IPS-15b (cell line): Measurements from ENCODE around the gene TLK2.
"Not testable (repeated sequence)": the region's sequence is repeated elsewhere in the genome, so short reads cannot be mapped to it uniquely, and the experiment has no call there.

Experiments
- H3K27me3 ChIP-seq: one replicate; pipeline ENCODE4 v1.6.1; 2013; ENCODE audit warnings: low read length; ENCODE audit not compliant: control insufficient read depth, insufficient read depth
- H3K36me3 ChIP-seq: one replicate; pipeline ENCODE4 v1.6.1; 2013; ENCODE audit warnings: low read length; ENCODE audit not compliant: control insufficient read depth, insufficient read depth
- H3K4me1 ChIP-seq: one replicate; pipeline ENCODE4 v1.6.1; 2013; ENCODE audit warnings: mild to moderate bottlenecking, low read length; ENCODE audit not compliant: control insufficient read depth, insufficient read depth
- H3K4me3 ChIP-seq: one replicate; pipeline ENCODE4 v1.5.1; 2013; ENCODE audit warnings: low read depth, low read length
- H3K9ac ChIP-seq: one replicate; pipeline ENCODE4 v1.6.1; 2013; ENCODE audit warnings: low read depth, mild to moderate bottlenecking, low read length
- H3K9me3 ChIP-seq: one replicate; pipeline ENCODE4 v1.6.1; 2013; ENCODE audit warnings: mild to moderate bottlenecking, low read length; ENCODE audit not compliant: control insufficient read depth, insufficient read depth

TLK2 gene

DNA sequence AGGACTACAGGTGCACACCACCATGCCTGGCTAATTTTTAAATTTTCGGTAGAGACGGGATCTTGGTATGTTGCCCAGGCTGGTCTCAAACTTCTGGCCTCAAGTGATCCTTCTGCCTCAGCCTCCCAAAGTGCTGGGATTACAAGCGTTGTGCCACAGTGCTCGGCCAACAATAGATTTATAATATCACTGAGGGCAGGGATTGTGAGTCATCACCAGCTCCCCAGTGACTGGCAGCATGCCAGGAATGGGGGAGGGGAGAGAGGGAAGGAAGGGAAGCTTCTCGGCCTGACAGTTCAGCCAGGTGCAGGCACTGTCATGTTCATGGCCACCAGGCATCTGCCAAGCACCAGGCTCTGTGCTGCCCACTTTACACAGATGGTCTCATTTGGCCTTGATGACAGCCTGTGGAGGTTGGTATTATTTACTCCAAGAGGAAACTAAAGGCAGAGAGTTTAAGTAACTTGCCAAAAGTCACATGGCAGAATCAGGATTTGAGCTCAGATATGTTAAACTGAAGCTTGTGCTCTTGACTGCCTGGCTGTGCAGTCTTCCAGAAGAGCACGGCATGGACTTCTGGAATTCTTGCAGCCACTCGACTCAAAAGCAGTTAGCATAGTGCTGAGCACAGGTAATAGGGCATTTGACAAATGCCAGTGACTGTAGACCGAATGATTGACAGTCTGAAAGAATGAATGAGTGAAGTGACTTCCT, 7.8 kb upstream of the TLK2 start:
- not testable (repeated sequence) for H3K9me3 ChIP-seq, H3K9ac ChIP-seq, H3K36me3 ChIP-seq, H3K4me1 ChIP-seq, H3K4me3 ChIP-seq, H3K27me3 ChIP-seq

DNA sequence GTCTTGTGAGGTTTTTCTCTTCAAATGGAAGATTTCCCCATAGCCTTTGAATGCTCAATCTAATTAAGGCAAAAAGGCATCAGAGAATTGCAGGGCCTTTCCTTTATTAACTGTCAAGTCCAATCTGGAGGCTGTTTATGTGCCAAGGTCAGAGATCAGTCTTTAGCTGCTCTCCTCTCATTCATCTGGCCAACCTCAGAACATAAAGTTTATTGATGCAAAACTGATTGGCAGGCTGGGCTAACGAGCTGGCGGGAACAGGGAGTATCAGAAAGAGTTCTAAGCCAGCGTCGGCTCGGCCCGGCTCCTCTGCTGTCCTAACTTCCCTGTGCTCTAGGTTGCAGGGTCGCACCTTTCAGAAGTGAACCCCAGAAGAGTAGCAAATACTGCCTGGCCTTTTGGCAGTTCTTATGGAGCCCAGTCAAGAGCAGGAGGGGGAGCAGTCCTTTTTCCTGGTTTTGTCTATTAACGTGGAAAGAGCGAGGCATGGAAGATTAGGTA, 7.2 kb upstream of the TLK2 start:
- H3K36me3 ChIP-seq, H3K9me3 ChIP-seq, H3K9ac ChIP-seq, H3K27me3 ChIP-seq, H3K4me3 ChIP-seq, H3K4me1 ChIP-seq: not testable (repeated sequence)

DNA sequence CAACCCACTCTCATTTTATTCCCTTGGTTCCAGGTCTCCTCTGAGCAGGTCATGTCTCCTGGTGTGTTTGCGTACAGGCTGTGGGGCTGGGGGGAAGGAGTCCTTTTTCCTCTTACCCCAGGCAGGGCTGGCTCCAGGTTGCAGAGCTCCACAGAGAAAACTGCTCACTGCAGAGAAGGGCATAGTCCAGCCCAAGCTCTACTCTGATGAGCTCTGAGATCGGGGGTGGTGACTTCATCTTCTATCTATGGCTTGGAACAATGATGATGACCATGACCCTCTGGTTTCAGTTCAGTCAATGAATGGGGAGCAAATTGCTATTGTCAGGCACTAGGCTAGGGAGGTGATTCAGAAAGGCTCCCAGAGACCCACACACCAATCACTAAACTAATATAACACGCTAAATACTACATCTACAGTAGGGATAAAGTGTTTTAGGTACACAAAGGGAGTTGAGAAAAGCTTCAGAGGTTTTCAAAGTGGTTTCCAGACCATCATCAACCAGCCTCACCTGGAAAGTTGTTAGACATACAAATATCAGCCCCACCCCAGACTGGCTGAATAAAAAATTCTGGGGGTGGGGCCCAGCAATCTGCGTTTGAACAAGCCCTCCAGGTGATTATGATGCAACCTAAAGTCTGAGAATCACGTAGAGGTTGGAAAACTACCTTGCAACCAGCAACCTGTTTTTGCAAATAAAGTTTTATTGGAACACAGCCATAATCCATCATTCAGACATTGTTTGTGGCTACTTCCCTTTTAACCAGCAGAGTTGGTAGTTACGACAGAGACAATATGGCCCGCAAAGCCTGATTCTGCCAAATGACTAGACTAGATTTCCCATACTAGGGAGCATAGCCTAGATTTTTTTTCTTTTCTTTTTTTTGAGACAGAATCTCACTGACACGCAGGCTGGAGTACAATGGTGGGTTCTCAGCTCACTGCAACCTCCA, 5.3 kb upstream of the TLK2 start:
- H3K27me3 ChIP-seq, H3K9me3 ChIP-seq, H3K9ac ChIP-seq, H3K4me3 ChIP-seq, H3K36me3 ChIP-seq, H3K4me1 ChIP-seq: not testable (repeated sequence)

DNA sequence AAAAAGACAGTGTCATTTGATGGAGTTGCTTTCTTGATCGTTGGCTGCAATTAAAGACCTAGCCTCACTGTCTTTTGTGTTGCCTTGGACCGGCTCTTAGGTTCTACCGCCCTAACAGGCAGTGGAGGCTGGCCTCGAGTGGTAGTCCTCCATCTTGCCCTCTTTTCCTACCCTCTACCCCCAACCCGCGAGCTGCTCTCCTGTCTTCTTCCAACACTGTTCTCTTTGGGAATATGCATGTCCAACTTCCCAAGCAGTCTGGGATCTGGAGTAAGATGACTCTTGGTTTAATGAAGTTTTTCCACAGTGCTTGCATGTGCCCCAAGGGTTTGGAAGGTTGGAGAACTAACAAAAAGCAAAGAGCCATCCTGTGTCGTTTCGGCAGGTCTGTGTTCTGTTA, 1.5 kb upstream of the TLK2 start:
- H3K4me3 ChIP-seq = peak overlapping the region; percentile 50
- not testable (repeated sequence) for H3K36me3 ChIP-seq, H3K9ac ChIP-seq, H3K4me1 ChIP-seq, H3K27me3 ChIP-seq, H3K9me3 ChIP-seq

DNA sequence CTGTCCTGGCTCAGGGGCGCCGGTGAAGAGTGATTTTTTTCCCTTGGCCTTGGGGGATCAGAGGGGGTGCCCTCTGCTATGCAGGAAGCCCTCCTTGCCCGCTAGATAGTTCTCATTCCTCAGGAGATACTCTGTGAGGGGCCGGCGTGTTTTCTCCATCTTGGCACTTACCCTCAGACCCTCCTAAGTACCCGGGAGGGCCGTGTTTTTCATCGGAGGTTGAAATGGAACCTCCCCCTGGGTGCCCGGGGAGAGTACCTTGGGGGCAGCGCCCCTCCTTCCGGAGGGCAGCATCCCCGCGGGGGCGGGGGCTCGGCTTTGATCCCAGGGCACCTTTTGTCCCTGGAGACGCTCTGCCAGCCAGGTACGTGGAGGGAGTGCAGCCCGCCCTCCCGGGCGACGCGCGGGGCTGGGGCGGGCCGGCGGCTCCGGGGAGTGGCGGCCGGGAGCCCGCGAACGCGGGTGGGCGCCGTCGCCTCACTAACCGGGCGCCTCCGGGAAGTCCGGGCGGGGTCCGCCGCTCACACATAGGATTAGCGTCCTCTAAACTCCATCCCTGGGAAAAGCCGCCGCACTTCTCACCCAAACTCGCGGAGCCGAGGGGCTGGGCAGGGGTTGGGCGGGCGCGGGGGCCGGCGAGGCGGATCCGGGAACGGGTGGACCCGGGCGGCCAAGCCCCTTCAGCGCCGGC, 762 bp upstream of the TLK2 start:
- not testable (repeated sequence) for H3K9ac ChIP-seq, H3K27me3 ChIP-seq, H3K9me3 ChIP-seq, H3K4me1 ChIP-seq, H3K36me3 ChIP-seq
- H3K4me3 ChIP-seq = peak overlapping the region; percentile 50

DNA sequence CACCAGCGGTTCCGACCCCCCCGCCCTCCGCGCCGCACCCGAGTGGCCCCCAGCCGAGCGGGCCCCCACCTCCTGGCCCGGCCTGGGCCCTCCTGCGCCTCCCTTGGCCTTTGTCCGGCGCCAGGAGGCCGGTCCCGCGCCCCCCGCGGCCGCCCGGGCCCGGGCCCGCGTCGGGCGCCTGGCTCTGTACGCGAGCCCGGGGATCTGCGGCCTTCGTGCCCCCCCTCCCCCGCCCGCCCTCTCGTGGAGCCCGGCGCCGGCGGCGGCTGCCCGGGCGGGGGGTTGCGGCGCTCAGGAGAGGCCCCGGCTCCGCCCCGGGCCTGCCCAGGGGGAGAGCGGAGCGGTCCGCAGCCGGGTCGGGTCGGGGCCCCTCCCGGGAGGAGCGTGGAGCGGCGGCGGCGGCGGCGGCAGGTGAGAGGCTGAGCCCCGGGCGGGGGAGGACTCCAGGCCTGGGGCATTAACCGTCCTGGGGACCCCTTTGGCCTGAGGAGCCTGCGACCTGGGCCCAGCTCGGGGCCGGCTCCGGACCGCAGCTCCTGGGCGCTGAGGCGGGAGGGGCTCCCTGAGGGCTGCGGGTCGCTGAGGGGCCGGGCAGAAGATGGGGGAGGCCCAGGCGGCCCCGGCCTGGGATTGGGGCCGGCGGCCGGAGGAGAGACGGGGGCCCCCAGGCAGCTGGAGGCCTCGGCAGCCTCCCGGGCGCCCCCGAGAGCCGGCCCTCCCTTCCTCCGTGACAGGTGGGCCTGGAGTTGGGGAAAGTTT, 434 bp downstream of the TLK2 start:
- H3K9me3 ChIP-seq, H3K4me1 ChIP-seq, H3K36me3 ChIP-seq, H3K27me3 ChIP-seq: not testable (repeated sequence)
- Histone ChIP-seq H3K9ac (peak overlapping the region; percentile 79), H3K4me3 (peak overlapping the region; percentile 67)

DNA sequence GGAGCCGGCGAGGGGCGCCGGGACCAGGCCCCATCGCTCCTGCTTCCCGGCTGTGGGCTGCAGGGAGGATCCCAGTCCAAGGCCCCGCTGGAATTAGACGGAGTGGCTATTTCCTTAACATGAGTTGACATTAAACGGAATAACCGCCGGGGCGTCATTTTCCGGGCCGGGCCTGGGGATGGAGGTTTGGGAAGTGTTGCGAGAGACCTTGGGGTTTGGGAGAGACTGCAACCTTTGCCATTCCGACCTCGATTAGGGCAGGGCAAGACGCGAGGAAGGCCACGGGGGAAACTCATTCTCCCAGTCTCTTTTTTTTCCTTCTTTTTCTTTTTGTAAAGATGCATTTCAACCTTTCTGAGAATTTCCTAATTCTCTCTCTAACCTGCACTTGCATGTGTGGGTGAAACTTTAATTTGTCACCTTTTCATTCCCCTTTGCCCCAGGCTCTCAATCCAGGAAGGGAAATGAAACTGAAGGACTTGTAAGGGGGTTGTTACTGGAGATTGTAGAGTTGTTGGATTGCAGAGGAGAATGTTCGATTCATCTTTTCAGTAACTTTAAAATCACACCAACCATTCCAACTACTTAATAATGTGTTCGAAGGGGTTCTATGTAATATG, 1.1 kb downstream of the TLK2 start:
- H3K9ac ChIP-seq = peak overlapping the region; percentile 79
- H3K36me3 ChIP-seq, H3K9me3 ChIP-seq, H3K27me3 ChIP-seq, H3K4me1 ChIP-seq: not testable (repeated sequence)
- peak overlapping the region; percentile 67 for H3K4me3 ChIP-seq

DNA sequence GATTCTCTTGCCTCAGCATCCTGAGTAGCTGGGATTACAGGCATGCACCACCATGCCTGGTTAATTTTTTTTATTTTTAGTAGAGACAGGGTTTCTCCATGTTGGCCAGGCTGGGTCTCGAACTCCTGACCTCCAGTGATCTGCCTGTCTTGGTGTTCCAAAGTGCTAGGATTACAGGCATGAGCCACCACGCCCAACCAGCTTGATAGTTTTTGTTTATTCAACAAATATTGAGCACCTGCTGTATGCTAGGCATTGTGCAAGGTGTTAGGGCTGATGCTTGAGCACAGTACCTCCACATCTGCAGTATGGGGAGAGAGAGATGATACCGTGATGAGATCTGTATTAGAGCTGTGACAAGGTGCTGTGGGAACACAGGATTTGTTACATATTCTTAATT, 3.9 kb downstream of the TLK2 start:
- not testable (repeated sequence) for H3K4me3 ChIP-seq, H3K4me1 ChIP-seq, H3K36me3 ChIP-seq, H3K9me3 ChIP-seq, H3K27me3 ChIP-seq, H3K9ac ChIP-seq

DNA sequence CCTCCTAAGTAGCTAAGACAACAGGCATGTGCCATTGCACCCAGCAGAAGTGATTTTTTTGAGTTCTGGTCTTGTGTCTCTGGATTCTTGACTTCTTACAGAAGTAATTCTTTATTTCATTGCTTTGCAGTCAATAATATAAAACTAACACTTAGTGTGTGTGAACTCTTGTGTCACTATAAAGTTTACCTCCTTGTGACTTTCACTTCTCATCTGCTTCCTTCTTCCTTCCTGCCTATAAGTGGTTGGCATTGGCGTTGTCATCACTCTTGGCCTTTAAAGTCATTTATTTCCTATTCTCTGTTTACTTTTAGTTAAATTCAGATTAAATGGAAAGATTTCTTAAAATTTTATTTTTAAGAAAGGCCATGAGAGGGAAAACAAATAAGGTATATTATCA, 12.4 kb downstream of the TLK2 start:
- H3K36me3 ChIP-seq, H3K9me3 ChIP-seq, H3K27me3 ChIP-seq, H3K4me3 ChIP-seq, H3K9ac ChIP-seq, H3K4me1 ChIP-seq: not testable (repeated sequence)

DNA sequence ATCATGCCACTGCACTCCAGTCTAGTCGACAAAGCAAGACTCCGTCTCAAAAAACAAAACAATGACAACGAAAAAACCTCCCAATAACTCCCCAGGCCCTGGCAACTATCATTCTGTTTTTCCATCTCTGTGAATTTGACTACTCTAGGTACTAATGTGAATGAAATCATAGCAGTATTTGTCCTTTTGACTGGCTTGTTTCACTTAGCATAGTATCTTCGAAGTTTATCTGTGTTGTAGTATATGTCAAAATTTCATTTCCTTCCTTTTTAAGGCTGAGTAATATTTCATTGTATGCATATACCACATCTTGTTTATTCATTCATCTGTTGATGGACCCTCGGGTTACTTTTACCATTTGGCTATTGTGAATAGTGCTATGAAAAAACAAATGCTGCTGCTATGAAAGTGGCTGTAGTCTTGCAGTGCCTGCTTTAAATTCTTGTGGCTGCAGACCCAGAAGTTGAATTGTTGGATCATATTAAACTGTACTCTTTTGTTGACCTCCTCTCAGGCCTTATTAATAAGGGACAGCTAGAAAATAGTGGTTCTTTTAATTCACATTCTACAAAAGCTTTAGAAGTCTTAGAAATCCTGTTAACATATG, 14.5 kb downstream of the TLK2 start:
- H3K9me3 ChIP-seq, H3K36me3 ChIP-seq, H3K9ac ChIP-seq, H3K4me1 ChIP-seq, H3K27me3 ChIP-seq, H3K4me3 ChIP-seq: not testable (repeated sequence)

DNA sequence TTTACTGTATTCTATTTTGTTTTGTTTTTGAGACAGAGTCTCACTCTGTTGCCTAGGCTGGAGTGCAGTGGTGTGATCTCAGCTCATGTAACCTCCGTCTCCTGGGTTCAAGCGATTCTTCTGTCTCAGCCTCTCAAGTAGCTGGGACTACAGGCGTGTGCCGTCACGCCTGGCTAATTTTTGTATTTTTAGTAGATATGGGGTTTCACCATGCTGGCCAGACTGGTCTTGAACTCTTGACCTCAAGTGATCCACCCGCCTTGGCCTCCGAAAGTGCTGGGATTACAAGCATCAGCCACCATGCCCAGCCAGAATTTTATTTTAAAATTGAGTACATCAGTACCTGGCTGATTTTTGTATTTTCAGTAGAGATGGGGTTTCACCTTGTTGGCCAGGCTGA, 15.4 kb downstream of the TLK2 start:
- H3K36me3 ChIP-seq, H3K27me3 ChIP-seq, H3K4me1 ChIP-seq, H3K4me3 ChIP-seq, H3K9me3 ChIP-seq, H3K9ac ChIP-seq: not testable (repeated sequence)
